LNCAP (cell line): Measurements from ENCODE around the gene ANKRD33.

Source experiments
- CTCF ChIP-seq: fragments of 450-650 bp; IDR thresholded peaks from 2 replicates; pipeline ENCODE4 v1.5.1; 2017; ENCODE audit warnings: mild to moderate bottlenecking

ANKRD33 gene

GRCh38 chr12:51922146-51922545, 34.2 kb downstream of the ANKRD33 start:
- TF ChIP-seq CTCF, result no peak

DNA sequence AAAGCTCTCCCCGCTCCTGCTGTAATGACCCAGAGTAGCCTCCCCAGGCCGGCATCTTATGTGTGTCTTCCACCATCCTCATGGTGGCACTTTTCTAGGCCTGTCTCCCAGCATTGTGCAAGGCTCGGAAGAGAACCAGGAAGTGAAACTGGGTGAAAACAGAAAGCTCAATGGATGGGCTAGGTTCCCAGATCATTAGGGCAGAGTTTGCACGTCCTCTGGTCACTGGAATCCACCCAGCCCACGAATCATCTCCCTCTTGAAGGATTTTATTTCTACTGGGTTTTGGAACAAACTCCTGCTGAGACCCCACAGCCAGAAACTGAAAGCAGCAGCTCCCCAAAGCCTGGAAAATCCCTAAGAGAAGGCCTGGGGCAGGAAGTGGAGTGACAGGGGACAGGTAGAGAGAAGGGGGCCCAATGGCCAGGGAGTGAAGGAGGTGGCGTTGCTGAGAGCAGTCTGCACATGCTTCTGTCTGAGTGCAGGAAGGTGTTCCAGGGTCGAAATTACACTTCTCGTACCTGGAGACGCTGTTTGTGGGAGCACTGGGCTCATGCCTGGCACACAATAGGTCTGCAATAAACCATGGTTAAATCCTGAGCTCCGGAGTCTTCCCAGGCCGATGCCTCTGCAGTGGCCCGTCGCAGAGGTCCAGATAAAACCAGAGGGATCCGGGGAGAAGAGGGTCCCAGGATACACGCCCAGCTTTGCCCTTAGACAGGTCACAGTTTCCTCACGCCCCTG, 35.0 kb downstream of the ANKRD33 start:
- no peak for TF ChIP-seq CTCF

- TF ChIP-seq CTCF, result peak; percentile 51
Measured at GRCh38 chr12:51923506-51924365, 35.8 kb downstream of the ANKRD33 start.

DNA sequence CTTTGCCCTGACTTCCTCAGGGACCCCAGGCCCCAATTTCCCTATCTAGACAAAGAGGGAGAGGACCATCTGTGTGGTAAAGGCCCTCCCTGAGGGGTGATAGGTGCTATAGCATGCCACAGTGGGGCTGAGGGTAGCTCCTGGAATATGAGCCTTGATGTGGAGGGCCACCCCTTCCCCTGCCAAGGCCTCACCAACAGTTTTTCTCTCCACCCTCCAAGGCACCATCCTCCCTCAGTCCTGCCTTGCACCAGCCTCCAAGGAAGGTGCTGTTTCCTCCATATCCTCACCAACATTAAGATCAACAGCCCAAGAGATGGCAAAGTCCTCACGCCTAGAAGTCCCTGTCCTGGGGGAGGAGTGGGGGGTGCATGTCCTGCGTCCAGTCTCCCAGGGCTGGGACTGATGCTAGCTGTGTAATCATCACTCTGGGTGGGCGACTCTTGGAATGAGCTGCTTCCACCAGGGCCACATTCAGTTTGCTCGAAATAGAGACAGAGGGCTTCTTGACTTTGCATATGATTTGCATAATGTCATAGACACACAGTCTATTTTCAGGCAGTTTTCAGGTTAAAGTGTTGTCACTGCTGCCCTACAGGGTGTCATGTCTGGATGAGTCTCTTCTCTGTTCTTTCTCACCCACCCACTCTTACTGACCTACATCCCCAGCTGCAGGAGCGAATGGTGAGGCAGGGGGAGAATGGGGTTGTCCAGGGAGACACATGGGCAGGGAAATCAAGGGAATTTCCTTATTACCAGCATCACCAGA, 36.8 kb downstream of the ANKRD33 start:
- no peak for TF ChIP-seq CTCF

DNA sequence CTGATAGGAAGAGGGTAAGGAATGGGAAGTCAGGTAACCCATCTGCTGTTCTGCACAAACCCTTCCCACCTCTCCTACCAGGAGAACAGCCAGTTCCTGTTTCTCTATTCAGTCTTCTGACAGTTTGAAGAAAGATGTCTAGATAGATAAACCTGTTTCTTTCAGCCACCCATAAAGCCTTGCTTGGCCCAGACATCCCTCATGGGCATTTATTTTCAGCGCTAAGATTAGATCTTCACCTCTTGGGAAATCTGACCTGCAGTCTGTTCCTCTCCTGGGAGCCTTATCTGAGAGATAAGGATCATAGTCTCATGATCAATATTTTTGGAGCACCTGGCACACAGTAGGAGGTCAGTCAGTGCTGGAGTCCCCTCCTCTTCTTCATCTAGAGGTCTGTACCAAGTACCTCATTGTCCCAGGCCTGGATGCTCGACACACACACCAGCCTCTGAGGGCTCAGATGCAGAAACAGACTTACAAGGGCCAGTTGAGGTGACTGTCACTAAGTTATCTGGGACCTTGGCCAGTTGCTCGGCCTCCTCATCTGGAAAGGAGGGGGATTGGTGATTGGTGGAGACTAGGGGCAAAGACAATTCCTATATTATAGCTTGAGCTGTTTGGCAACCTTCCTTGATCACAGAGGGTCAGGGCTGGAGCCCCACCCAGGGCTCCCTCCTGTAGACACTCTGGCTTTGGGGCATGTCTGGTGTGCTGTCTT, 37.6 kb downstream of the ANKRD33 start:
- TF ChIP-seq CTCF, result no peak

- no peak for TF ChIP-seq CTCF
Measured at GRCh38 chr12:51926064-51926632, 38.2 kb downstream of the ANKRD33 start.
